B cell (primary cell): ENCODE measurements around the gene SFRP4.

Experiments used
- EZH2 ChIP-seq: IDR thresholded peaks from 2 replicates; pipeline ENCODE4 v1.6.1; 2012; ENCODE audit warnings: borderline replicate concordance, low read depth, mild to moderate bottlenecking, moderate library complexity, low read length; ENCODE audit not compliant: insufficient read depth, poor library complexity, severe bottlenecking
- TF ChIP-seq, protein P1 (sequence below): fragments of 200-600 bp; IDR thresholded peaks from one replicate; pipeline ENCODE4 v1.8.0; 2022; ENCODE audit warnings: antibody characterized with exemption, mild to moderate bottlenecking

DNA sequence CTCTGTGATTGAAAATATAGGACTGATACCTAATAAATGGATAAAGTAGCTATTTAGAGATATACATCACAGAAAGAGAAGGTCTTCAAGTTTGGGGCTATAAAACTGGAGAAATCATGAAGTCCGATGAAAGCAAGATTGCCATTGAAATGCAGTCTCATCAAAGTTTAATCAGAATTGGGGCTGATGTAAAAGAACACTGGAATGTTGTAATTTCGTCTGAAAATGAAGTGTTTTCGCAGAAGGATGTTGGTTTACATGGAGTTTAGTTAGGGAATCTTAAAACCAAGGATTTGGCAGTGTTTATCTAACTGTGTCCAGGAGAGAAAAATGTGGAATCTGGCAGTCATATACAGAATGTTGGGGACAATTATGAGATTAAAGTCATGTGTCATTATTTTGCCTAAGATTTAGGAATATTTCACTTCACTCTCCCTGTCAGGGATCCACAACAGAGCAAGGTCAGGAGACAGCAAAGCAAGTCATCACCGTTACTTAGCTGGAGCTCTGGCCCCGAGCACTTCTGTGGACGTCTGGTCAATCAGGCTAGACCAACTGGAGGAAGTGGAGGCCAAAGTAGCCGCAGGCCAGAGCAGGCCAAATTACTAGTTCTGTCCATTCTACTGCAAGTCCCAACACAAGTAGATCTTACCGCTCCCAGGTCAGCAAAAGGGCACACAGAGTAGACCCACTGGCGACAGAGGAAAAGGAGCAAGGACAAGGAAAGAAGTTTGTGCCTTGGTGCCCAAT, 40.8 kb upstream of the SFRP4 start:
- TF ChIP-seq EZH2, result no peak
- TF ChIP-seq, protein P1, sequence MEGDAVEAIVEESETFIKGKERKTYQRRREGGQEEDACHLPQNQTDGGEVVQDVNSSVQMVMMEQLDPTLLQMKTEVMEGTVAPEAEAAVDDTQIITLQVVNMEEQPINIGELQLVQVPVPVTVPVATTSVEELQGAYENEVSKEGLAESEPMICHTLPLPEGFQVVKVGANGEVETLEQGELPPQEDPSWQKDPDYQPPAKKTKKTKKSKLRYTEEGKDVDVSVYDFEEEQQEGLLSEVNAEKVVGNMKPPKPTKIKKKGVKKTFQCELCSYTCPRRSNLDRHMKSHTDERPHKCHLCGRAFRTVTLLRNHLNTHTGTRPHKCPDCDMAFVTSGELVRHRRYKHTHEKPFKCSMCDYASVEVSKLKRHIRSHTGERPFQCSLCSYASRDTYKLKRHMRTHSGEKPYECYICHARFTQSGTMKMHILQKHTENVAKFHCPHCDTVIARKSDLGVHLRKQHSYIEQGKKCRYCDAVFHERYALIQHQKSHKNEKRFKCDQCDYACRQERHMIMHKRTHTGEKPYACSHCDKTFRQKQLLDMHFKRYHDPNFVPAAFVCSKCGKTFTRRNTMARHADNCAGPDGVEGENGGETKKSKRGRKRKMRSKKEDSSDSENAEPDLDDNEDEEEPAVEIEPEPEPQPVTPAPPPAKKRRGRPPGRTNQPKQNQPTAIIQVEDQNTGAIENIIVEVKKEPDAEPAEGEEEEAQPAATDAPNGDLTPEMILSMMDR, result no peak
